Sigmoid colon (tissue), 7 donors: ENCODE data around the gene SIGLEC1. TPM values are rescaled to one million over a fixed set of nuclear protein-coding genes. Genes with fewer than 3 reads are reported as not detected.
A peak's percentile ranks its signal among the peaks of the same experiment; 100 is the strongest.

ENCODE experiments used
- DNase-seq: peaks from one replicate; pipeline ENCODE4 v3.0.0-alpha.2; 2019
- H3K27ac ChIP-seq, 4 donors: fragments of 200-600 bp; sonication (generic); one replicate each; pipeline ENCODE4 v1.5.1; 2016 to 2019; ENCODE audit warnings: mild to moderate bottlenecking in 1 of 4
- H3K27me3 ChIP-seq, 3 donors: fragments of 200-600 bp; sonication (generic); one replicate each; pipeline ENCODE4 v1.5.1; 2019; ENCODE audit warnings: mild to moderate bottlenecking in 1 of 3
- H3K36me3 ChIP-seq, 4 donors: fragments of 200-600 bp; sonication (generic); one replicate each; pipeline ENCODE4 v1.5.1; 2016 to 2019
- H3K4me1 ChIP-seq, 4 donors: fragments of 200-600 bp; sonication (generic); one replicate each; pipeline ENCODE4 v1.5.1; 2017 to 2019
- H3K4me3 ChIP-seq, 4 donors: fragments of 200-600 bp; sonication (generic); one replicate each; pipeline ENCODE4 v1.5.1; 2017 to 2019; ENCODE audit warnings: mild to moderate bottlenecking in 2 of 4, moderate library complexity in 1 of 4
- H3K9me3 ChIP-seq, 4 donors: fragments of 200-600 bp in 3 of 4; sonication (generic) in 3 of 4; one replicate each; pipeline versions ENCODE4 v1.5.1 to v1.6.1; 2013 to 2019
- CTCF ChIP-seq, 4 experiments: fragments of 450-650 bp in 3 of 4; fragments of 200-600 bp in 1 of 4; IDR thresholded peaks; one replicate each; pipeline ENCODE4 v1.5.1; 2016 to 2019; ENCODE audit warnings: antibody characterized with exemption in 4 of 4, mild to moderate bottlenecking in 3 of 4, moderate library complexity in 2 of 4
- EP300 ChIP-seq, 4 donors: sonication (generic); formaldehyde crosslinking; IDR thresholded peaks; one replicate each; pipeline ENCODE4 v1.6.1; 2017; ENCODE audit warnings: antibody characterized with exemption in 4 of 4
- POLR2A ChIP-seq, 2 donors: fragments of 450-650 bp; IDR thresholded peaks; one replicate each; pipeline ENCODE4 v1.6.1; 2016; ENCODE audit warnings: antibody characterized with exemption in 2 of 2, mild to moderate bottlenecking in 2 of 2, moderate library complexity in 2 of 2
- POLR2AphosphoS5 ChIP-seq, 4 donors: sonication (generic); formaldehyde crosslinking; IDR thresholded peaks; one replicate each; pipeline ENCODE4 v1.6.1; 2017; ENCODE audit warnings: antibody characterized with exemption in 4 of 4
- WGBS, 2 donors: extraction: QIAGEN DNeasy Blood & Tissue Kit; methylation state at CpG; one replicate each; pipeline ENCODE4 v1.1.7; 2013; 5-methylcytosine and 5-hydroxymethylcytosine counted together
- intact Hi-C: fragments of 100-400 bp; cut with DNase I; formaldehyde crosslinking; loops from one replicate; pipeline ENCODE4 v1.15.1; 2023
- polyA plus RNA-seq, 3 donors: library from polyadenylated mRNA; stranded (reverse); fragments of 200-250 nt; gene quantifications; one replicate each; pipeline ENCODE4 v1.2.3, GENCODE V29; 2013
- total RNA-seq, 4 donors: library from RNA; depleted of rRNA; stranded (reverse); fragments of >200 nt; gene quantifications; one replicate each; pipeline ENCODE4 v1.1.0, GENCODE V29; 2016
- donor health status: healthy with polysubstance abuse.
- donor health status: Bipolar disorder and iron deficiency.
- donor health status: healthy.

The SIGLEC1 gene
- total and polyA plus RNA-seq, 7 donors: 2.4 to 17.1 (median 9.9) TPM

- TF ChIP-seq CTCF (IDR thresholded peaks at IDR 0.05): no peak
- no peak for TF ChIP-seq POLR2A (IDR thresholded peaks at IDR 0.05)
- no peak for TF ChIP-seq EP300 (IDR thresholded peaks at IDR 0.05)
- no peak for TF ChIP-seq POLR2AphosphoS5 (IDR thresholded peaks at IDR 0.05)
- H3K4me1 ChIP-seq: no peaks in the 10 kb centered on the region
- peaks cover under 1 to 5% (median 1%) of the 10 kb centered on the region in 3 donors for H3K27me3 ChIP-seq
- H3K36me3 ChIP-seq: no peaks in the 10 kb centered on the region
- no peak overlapping the region for H3K4me3 ChIP-seq
- DNase-seq: no peak
- no peak overlapping the region for H3K27ac ChIP-seq
- WGBS, 2 donors: 66 to 72% methylated on average over 11 of the region's 11 CpGs
- intact Hi-C loops: no loop called here
- no peaks in the 10 kb centered on the region for H3K9me3 ChIP-seq
Observed at GRCh38 chr20:3738111-3739053, 26.0 kb upstream of the SIGLEC1 start.

GRCh38 chr20:3735768-3736167, 23.4 kb upstream of the SIGLEC1 start:
- Histone ChIP-seq H3K9me3 (no peaks in the 10 kb centered on the region), H3K36me3 (no peaks in the 10 kb centered on the region), H3K27ac (no peak overlapping the region), H3K27me3 (peaks cover 14 to 28% (median 16%) of the 10 kb centered on the region in 3 donors), H3K4me3 (no peak overlapping the region), H3K4me1 (peaks cover 0 to 8% (median 4%) of the 10 kb centered on the region in 4 donors)
- no peak for TF ChIP-seq POLR2A (IDR thresholded peaks at IDR 0.05)
- no peak for TF ChIP-seq EP300 (IDR thresholded peaks at IDR 0.05)
- no peak for TF ChIP-seq POLR2AphosphoS5 (IDR thresholded peaks at IDR 0.05)
- no peak for TF ChIP-seq CTCF (IDR thresholded peaks at IDR 0.05)
- 22 to 68% methylated on average over 4 of the region's 4 CpGs for WGBS, 2 donors
- intact Hi-C loops: no loop called here
- DNase-seq: no peak

- H3K27me3 ChIP-seq: peaks cover 14 to 29% (median 16%) of the 10 kb centered on the region in 3 donors
- H3K4me1 ChIP-seq: peaks cover 0 to 8% (median 4%) of the 10 kb centered on the region in 4 donors
- intact Hi-C loops: no loop called here
- peak; percentile 71 for DNase-seq
- no peaks in the 10 kb centered on the region for H3K36me3 ChIP-seq
- TF ChIP-seq POLR2AphosphoS5 (IDR thresholded peaks at IDR 0.05): no peak
- no peak for TF ChIP-seq POLR2A (IDR thresholded peaks at IDR 0.05)
- TF ChIP-seq EP300 (IDR thresholded peaks at IDR 0.05): no peak
- no peak for TF ChIP-seq CTCF (IDR thresholded peaks at IDR 0.05)
- 35 to 66% methylated on average over 12 of the region's 12 CpGs for WGBS, 2 donors
- H3K27ac ChIP-seq: peak overlapping the region; percentile 13 to 72 (median 47)
- peak overlapping the region in 2 of 4 donors; percentile 44 for H3K4me3 ChIP-seq
- no peaks in the 10 kb centered on the region for H3K9me3 ChIP-seq
Observed at GRCh38 chr20:3734111-3734843, 21.9 kb upstream of the SIGLEC1 start.

- Histone ChIP-seq H3K4me3 (peak overlapping the region; percentile 26 to 44 (median 38)), H3K36me3 (no peaks in the 10 kb centered on the region), H3K4me1 (peaks cover 0 to 8% (median 4%) of the 10 kb centered on the region in 4 donors), H3K27ac (peak overlapping the region; percentile 13 to 72 (median 47)), H3K9me3 (no peaks in the 10 kb centered on the region), H3K27me3 (peaks cover 14 to 35% (median 16%) of the 10 kb centered on the region in 3 donors)
- DNase-seq: no peak
- 83% methylated on average over 20 of the region's 20 CpGs for WGBS, 2 donors
- no peak for TF ChIP-seq EP300 (IDR thresholded peaks at IDR 0.05)
- TF ChIP-seq POLR2A (IDR thresholded peaks at IDR 0.05): no peak
- no peak for TF ChIP-seq POLR2AphosphoS5 (IDR thresholded peaks at IDR 0.05)
- TF ChIP-seq CTCF (IDR thresholded peaks at IDR 0.05): no peak
- intact Hi-C loops: no loop called here
Observed at GRCh38 chr20:3733119-3733995, 21.0 kb upstream of the SIGLEC1 start.
